Stimulated activated CD4-positive, alpha-beta T cell treated with anti-CD3 and anti-CD28 coated beads, Interleukin-4, amount 100 ng/mL, for 1 hour (primary cell): Measurements from ENCODE around the gene HOXC4.

Experiments used
- DNase-seq: peaks from one replicate; pipeline ENCODE4 v3.0.0-alpha.2; 2020

HOXC4 gene

DNA sequence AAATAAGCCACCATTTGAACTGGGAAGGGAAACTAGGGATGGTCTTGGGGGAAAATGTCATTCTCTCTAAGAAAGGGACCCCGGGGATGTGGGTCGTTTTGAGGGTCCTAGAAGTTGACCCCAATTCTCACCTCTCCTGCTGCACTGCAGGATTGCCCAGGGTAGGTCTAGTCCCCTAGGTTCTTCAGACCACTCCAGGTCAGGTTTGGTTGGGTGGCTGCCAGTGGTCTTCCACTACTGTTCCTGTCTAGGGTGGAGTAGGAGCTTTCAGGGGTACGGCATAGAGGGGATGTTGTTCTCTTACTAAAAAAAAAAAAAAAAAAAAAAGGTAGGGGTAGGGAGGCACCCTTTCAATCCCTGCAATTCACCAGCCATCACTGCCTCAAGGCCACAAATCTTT, 37.6 kb upstream of the HOXC4 start:
- no peak for DNase-seq

GRCh38 chr12:54016478-54016964, 37.1 kb upstream of the HOXC4 start:
- DNase-seq: no peak

DNA sequence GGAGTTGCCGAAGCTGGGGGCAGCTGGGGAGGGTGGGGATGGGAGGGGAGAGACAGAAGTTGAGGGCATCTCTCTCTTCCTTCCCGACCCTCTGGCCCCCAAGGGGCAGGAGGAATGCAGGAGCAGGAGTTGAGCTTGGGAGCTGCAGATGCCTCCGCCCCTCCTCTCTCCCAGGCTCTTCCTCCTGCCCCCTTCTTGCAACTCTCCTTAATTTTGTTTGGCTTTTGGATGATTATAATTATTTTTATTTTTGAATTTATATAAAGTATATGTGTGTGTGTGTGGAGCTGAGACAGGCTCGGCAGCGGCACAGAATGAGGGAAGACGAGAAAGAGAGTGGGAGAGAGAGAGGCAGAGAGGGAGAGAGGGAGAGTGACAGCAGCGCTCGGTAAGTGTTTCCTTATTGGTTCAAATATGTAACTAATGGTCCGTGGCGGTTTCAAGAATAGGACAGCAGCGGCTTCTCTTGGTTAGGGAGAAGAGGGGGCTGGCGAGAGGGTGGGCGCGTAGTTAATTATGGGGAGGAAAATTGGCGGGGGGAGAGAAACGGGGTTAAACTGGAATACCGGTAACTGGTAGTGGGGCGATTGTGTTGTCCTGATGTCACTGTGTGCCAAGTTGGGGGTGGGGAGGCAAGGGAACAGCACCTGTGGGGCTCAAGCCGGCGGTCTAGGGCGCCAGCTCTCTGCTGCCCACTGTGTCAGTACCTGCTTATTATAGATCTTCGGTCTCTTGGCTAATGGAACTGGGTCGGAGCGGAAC, 36.4 kb upstream of the HOXC4 start:
- DNase-seq: no peak

DNA sequence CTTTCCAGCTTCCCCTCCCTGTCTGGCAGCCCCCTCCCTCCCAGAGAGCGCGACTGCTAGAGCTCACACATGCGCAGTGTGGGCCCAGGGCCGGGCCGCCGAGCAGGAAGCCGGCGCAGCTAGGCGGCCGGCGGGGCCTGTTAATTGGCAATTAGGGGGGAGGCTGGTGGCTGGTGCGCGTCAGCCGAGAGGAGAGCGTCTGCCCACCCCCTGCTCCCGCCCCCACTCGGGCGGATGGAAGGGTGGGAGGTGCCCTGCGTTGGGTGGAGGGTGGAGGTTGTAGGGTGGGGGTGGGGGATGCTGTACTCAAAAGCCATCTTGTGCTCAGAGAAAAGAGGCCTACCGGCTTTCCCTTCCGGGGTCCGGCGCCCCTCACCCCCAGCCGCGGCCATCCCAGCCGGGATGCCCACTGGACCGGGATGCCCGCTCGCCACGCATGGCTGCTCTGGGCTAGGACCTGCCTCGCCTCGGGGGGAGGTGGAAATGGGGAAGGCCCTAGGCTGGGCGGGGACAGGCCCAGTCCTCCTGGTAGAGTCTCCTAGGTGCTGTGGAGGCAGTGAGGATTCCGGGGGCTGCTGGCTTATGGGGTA, 35.7 kb upstream of the HOXC4 start:
- DNase-seq: peak; percentile 72

DNA sequence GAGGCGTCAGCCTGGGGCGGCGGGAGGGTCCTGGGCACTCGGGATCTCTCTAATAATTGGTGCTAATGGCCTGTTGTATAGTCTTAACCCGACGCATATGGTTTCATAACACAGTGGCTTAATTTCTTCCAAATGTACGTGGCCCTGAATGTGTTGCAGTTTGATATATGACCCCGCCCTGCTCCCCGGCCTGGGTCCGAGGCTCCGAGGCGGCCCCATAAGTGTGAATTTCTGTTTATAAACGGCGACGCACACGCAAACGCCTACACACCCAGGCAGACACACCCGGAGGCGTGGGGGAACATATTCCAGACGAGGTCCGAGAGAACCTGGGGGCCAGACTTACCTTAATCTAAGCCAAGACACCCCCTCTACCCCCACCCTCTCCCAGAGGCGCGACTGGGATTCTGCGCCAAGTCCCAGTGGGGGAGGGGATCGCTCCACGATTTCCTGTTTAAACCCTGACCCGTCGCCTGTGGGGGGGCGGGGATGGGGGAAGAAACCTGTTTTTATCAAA, 35.1 kb upstream of the HOXC4 start:
- DNase-seq: no peak

GRCh38 chr12:54019091-54019811, 34.4 kb upstream of the HOXC4 start:
- DNase-seq: no peak

GRCh38 chr12:54019924-54020590, 33.6 kb upstream of the HOXC4 start:
- DNase-seq: no peak

DNA sequence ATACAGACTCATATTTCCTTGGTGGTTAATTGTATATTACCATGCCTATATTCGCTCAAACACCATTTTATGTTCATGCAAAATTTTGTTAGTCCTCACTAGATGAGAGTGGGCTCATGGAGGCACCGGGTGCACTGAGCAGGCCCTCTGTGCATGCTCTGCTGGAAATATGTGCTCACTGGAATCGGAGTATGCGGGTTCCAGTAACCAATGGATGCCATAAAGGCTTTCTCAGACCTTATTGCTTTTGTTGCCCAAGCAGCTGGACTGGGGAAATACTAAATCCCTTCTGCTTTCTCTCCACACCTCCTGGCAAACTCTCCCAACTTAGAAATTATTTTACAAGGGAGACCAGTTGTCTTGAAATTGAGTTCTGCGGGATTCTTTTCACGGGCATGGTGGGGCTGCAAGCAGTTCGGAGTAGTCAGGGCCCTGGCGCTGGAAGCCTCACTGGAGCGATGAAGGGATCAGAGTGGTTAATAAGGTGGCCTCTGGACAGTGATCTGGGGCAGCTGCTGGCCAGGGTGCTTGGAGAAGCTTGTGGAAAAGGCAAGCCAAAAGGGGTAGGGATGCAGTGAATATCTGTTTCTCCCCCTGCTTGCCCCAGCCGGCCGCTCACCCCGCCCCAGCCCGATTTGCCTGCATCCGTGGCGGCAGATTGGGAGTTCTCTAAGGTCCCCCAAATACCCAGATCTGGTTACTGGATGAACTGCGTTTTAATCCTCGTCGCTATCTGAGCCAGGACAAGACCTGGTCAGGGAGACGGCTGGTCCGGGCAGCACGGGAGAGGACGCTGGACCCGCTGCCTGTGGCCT, 32.8 kb upstream of the HOXC4 start:
- no peak for DNase-seq

- DNase-seq: no peak
Measured at GRCh38 chr12:54021432-54022013, 32.1 kb upstream of the HOXC4 start.

GRCh38 chr12:54022960-54023884, 30.4 kb upstream of the HOXC4 start:
- DNase-seq: no peak

DNA sequence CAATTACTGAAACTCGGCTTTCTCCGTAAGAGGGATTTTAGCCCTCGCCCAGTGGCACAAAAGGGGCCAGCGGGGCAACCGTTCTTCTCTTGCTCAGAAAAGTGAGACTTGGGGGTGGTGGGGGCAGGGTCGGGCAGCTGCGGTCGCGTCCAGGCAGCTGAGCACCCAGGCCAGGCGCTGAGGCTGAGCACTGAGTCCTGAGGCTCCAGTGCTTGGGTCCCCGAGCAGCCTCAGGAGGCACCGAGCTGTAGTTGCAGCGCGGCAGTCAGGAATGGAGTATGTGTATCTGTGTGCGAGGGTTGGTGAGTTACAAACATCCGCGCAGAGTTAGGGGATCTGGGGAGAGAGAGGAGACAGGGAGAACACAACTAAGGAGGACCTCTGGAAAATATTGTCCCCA, 29.5 kb upstream of the HOXC4 start:
- DNase-seq: no peak

DNA sequence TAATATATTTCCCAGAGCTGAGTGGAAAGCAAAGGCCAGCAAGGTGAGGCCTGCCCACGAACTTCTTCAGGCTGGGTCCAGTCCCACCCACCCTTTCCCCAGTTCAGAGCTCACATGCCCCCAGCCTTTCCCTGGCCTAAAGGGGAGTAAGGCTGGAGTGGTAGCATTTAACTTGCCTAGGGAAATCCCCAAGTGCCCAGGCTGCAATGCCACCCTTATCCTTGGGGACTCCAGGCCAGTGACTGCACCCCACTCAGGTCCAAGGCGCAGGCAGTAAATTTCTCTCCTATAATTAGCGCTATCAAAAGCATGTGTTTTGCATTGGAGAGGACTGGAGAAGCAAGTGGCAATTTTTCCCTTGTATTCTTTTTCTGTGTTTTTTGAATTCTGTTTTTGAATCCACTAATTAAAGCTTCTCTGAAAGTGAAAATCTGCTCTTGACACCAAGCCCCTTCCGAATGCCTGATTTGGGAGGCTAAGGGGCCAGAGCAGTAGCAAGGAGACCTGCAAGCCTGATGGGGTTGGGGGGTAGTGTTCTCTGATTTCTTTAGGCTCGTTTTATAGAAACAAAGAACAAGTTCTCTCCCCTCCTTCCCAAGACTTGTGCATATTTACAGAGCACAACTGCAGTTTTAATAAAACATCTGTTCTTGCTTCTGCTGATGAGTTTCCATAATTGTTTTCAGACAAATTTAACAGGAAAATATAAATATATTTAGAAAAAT, 28.9 kb upstream of the HOXC4 start:
- no peak for DNase-seq

GRCh38 chr12:54025499-54026405, 27.9 kb upstream of the HOXC4 start:
- DNase-seq: no peak

GRCh38 chr12:54026640-54027441, 26.8 kb upstream of the HOXC4 start:
- no peak for DNase-seq

DNA sequence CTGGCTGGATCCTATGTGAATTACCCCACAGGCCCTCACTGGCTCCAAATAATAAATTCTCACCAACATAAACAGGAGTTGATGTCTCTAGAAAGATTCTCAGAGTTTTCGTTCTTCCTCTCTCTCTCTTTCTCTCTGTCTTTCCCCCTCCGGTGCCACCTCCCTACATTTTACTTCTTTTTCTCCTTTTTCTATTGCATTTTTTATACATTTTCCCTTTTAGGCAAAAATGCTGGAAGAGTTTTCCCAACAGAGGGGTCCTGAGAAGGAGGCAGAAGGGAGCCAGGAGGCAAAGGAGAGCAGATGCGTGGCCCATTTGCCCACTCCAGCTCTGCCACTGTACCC, 26.2 kb upstream of the HOXC4 start:
- no peak for DNase-seq

GRCh38 chr12:54028314-54029201, 25.1 kb upstream of the HOXC4 start, which contains the start of gene HOXC6:
HOXC6 (plus strand) TSS chr12:54028440; CDS start chr12:54028522, 82 bp downstream.
- no peak for DNase-seq
